GM18511 (cell line): ENCODE data around the gene STX8.

Source experiments
- ATAC-seq: cut with Tn5 transposase; IDR thresholded peaks from one replicate; pipeline ENCODE4 v1.9.1; 2021; ENCODE audit warnings: mild to moderate bottlenecking, moderate library complexity; ENCODE audit not compliant: unreplicated experiment

STX8 gene

DNA sequence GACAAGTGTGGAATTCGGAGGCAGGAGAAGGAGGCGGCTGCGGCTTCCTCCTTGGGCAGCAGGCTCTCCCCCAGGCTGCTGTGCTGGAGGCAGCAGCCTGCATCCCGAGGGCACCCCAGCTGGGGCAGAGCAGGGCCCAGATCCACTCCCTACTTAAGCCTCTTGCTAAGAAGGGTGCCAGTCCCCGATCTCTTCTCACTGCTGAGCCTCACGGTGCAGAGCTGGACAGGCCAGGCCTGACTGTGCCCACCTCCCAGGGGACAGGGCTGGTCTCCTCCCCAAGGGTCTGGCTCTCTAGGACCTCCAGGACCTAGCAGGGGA, 343.5 kb downstream of the STX8 start:
- no peak for ATAC-seq

DNA sequence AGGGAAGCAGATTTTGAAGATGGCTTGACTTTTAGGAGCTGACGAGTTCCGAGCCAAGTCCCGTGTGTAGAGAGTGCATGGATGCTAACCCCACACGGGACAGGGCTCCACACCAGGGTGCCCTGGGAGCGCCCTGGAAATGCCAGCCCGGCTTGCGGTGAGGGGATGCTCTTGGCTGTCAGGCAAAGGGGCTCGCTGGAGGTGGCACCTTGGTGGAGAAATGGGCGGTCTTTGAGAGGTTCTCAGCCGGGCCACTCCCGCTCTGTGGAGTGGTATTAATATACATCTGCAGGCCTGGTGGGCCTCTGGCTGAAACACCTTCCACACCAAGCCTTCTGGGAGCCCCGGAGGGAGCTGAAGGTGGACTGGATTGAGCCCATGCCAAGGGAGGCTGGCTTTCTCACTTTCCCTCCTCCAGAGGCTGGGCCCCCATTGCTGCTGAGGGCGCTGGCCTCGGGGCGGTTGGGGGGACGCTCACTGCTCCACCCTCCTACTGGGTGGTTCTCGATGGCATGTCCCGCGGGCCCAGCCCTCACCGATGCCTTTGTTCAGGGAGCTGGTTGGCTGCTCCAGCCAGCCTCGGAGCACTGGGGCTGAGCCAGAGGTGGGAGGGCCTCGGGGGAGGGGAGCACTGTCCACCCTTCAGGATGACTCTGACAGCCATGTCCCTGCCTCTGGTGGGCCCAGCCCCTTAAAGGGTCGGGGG, 344.0 kb downstream of the STX8 start:
- no peak for ATAC-seq

DNA sequence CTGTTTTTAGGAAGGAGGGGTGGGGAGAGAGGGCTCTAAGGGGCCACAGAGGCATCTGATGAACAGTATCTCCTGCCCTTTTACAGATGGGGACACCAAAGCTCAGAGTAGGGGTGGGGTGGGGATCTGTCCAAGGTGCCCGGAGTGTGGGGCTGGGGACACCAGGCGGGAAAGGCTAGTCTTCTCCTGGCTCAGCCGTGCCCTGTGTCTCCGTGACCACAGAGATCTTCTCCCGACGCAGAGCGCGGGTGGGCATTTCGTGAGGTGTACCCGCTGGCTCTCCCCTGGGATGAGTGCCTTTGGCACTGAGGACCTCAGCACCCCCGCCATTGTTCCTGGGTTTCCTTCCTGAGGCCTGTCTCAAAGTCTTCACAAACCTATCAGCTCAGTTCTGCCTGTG, 344.8 kb downstream of the STX8 start:
- no peak for ATAC-seq

DNA sequence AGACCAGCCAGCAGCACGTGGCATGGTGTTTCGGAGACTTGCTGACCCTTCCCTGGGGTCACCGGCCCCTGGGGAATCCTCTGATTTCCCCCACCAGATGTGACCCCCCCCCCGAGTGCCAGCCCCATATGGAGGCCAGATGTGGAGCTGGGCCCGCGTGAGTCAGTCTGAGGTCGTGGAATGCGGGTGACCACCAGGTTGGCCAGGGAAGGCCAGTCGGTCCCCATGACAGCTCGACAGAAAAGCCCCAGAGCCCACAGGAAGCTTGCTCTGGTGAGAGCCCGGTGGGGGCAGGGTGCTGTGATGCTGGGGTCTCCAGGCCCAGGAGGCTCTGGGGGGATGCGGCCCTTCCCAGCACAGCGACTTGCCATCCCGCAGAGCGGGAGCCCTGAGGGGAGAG, 345.3 kb downstream of the STX8 start:
- ATAC-seq: no peak

DNA sequence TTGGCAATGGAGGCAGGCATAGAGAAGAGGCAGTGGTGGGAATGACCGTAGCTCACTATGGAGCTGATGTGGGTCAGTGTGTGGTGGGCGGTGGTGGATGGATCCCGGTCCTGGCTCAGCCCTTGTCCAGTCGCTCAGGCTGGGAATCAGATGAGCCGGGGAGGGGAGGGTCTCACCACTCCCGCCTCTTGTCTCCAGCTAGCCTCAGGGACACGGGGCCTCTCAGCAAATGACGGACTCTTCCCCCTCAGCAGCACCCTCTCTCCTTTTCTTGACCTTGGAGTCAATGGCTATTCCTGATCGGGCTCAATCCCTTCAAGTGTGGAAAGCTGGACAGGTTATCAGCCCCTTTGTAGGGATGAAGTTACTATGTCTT, 345.8 kb downstream of the STX8 start:
- no peak for ATAC-seq

DNA sequence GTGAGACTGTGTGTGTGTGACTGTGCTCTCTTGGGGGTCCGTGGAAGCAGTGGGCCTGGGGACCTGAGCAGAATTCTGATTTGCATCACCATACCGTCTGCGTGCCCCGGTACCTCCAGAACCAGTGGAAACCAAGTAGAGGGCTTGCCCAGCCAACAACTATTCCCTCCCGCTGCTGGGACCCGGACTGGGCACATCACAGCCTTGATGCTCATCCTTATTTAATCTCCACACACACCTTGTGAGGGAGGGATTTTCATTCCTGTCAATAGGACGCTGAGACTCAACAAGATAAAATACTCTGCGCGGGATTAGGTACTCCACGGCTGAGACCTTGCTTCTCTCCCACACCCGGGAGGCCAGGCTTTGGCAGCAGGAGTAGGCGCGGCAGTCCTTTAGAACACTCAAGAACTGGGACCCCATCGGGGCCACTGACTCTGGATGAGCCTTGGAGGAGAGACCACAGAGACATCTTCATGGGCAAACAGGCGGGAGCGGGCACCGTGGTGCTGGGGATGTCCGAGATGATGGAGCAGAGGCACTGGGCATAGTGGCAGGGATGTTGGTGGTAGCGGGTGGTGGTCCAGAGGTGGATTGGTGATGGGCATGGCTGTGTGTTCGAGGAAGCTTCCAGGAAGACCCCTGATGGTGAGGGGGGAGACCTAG, 346.3 kb downstream of the STX8 start:
- no peak for ATAC-seq

DNA sequence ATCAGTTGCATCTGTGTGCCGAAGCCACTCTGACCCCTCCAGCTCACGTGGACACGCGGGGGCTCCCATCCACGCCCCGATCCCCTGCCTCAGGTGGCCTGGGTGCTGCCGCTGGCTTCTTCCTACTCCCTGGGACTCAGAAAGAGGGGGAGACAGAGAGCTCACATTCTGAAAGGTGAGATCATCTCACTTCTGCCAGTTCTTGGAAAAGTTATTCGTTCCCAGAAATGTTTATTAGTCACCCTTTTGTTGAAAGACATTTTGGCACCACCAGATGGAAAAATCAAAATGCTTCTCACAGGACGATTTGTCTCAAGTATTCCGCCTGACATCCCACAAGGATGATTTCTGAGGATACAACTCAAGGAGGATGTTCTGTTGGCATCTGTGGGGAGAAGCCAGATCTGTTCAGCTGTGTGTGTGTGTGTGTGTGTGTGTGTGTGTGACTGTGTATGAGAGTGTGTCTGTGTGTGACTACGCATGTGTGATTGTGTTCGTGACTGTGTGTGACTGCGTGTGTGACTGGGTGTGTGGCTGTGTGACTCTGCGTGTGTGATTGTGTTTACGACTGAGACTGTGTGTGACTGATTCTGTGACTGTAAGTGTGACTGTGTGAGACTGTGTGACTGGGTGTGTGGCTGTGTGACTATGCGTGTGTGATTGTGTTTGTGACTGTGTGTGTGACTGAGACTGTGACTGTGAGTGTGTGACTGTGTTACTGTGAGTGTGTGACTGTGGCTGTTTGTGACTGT, 347.0 kb downstream of the STX8 start:
- ATAC-seq: no peak

DNA sequence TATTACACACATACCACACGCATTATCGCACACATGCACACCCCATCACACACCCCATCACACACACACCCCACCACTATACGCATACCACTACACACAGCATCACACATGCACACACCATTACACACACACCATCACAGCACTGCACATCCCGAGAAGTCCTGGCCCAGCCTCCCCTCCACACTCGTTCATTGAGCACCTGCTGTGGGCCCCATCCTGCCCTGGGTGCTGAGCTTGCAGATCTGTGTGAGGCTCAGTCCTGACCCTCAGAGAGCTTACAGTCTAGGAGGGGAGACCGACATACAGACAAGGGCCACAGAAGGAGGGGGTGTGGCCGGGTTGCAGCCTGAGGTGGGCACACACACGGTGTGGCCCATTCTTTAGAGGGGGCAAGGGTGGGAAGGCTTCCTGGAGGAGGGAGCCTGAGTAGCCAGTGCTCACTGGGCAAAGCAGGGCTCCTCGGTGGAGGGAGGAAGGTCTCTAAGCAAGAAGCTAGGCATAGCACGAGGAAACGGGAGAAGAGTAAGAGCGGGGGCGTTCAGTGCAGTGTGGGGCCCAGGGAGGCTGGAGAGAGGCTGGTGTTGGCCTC, 347.7 kb downstream of the STX8 start:
- no peak for ATAC-seq

DNA sequence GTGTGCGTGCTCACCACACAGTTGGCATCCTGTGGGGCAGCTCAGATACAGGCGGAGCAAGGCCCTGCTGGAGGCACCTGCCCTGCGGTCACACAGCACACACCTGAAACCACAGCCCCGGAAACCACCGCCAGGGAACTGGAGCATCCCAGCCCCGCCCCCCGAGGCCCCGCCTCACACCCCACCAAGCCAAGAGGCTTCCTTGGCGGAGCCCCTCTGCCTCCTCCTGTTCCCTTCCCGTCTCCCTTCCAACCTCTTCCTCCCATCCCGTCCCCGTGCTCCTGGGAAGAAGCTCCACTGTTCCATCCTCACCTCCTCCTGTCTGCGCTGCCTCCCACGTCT, 348.9 kb downstream of the STX8 start:
- ATAC-seq: no peak

DNA sequence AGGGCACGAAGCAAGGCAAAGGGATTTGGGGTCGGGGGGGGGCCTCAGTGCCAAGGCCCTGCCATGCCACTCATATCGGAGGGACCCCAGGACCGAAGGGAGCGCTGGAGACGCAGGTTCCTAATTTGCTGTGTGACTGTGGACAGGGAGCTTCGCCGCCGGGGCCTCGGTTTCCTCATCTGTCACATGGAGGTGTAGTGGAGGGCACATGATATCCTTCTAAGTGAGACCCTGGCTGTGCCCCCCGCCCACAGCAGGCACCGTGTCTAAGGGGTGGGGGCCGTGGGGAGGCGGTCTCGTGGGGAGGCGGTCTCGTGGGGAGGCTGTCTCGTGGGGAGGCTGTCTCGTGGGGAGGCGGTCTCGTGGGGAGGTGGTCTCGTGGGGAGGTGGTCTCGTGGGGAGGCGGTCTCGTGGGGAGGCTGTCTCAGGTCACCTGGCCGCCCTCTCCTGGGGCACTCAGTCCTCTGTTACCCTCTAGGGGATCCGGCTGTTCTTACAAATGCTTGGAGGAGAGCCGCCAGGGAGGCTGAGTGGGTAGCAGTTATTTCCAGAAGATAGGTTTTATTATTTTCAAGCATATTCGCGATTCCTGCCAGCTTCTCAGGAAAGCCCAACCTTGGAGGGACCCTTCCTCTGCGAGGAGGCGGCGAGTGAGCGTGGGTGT, 349.4 kb downstream of the STX8 start:
- no peak for ATAC-seq

DNA sequence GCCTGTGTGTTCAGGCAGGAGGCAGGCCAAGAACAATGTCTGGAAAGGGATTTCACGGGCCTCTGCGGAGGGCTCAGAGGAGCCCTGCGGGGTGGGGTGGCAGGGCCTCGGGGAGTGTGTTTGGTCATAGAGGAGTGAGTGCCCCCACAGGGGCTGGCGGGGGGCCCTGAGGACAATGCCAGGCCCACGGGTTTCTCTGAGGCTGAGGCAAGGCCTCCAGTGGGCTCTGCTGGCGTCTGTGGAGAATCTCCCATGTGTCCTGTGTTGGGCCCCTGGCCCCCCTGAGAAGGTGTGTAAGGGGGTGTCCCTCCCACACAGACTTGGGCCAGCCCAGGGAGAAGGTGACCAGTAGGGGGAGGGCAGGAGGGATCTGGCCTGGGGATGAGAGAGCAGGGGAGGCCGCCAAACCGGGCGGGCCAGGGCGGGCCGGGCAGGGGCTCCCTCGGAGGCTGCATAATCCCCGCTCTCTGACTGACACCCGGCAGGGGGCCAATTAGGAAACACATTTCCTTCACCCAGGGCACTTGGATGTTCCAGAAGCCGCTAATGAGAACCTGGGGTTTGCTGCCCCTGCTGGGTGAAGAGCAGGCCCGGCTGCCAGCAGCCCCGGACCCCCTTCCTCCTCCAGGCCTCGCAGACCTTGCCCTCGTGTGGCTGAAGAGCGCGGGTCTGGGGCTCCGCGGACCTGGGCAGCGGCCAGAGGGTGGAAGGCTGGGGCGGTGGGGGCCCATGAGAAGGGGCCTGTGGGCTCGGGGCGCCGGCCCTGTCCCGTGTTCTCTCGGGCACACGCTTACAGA, 350.1 kb downstream of the STX8 start:
- no peak for ATAC-seq

DNA sequence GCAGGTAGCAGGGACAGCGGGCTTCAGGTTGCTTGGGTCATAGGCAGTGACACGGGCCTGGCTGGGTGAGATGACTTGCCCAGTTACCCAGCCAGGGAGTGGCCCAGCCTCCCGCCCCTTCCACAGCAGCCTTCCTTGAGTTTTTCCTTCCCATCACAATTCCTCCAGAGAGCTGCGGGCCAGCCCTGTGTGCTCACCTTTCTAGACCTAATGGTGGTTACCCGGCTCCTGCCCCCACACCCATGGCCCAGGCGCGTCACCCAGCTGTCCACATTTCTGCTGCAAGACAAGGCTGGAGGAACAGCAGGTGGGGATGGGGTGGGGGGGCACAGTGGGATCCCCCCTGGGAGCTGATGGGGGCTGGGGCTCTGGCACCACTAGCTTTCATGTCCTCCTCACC, 351.1 kb downstream of the STX8 start:
- no peak for ATAC-seq

DNA sequence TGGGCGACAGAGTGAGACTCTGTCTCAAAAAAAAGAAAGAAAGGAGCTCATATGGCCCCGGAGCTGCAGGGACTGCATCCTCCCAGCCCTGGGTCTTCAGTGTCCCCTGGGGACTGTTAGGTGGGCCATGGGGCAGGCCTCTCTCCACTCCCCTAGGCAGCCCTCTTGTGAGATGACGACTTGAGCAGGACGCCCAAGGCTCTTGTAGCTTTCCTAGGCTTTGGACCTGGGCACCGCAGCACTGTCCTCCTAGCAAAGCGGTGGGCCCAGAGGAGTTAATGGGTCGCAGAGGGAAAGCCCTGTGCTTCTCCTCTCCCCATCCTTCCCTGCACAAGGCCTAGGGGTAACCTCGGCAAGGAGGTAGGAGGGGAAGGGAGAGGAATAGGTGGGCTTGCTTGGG, 352.1 kb downstream of the STX8 start:
- no peak for ATAC-seq

DNA sequence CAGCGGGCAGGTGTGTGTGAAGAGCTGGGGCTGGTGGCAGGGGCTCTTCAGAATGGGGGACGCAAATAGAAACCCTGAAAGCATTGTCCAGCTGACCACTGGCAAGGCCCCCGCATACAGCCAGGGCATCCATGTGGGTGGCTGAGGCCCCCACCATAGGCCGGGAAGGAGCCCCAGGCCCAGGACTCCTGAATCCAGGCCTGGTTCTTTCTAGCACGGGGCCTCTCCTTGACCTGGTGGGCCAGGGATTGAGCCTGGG, 353.8 kb downstream of the STX8 start:
- no peak for ATAC-seq

DNA sequence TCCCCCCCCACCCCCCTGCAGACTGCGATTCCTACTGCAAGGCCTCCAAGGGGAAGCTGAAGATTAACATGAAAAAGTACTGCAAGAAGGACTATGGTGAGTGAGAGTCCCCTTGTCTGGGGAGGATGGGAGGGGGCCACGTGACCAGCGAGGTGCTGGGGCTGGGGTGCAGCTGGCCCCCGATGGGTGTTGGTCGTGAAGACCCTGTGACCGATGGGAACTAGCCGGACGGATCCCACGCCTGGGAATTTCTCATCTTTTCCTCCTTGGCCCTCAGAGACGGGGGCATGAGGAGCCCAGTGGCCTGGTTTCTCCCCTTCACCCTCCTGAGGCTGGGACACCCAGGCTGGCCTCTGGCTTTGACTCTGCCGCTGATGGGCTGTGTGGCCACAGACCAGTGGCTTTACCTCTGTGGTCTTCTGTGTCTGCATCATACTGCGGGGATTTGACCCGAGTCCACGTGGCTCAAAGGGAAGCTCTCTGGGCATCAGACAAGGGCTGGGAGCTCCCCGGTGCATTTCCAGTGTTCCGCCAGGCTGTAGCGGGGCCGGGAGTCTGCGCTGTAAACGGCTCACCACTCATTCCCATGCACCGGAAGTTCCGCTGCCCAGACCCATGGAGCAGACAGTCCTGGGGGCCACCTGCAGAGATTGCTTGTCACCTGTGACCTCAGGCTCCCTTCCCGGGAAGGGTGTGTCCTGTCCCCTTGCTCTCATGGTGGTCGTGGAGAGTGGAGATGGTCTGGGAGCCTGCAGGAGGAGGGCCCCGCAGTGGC, 354.3 kb downstream of the STX8 start:
- no peak for ATAC-seq

DNA sequence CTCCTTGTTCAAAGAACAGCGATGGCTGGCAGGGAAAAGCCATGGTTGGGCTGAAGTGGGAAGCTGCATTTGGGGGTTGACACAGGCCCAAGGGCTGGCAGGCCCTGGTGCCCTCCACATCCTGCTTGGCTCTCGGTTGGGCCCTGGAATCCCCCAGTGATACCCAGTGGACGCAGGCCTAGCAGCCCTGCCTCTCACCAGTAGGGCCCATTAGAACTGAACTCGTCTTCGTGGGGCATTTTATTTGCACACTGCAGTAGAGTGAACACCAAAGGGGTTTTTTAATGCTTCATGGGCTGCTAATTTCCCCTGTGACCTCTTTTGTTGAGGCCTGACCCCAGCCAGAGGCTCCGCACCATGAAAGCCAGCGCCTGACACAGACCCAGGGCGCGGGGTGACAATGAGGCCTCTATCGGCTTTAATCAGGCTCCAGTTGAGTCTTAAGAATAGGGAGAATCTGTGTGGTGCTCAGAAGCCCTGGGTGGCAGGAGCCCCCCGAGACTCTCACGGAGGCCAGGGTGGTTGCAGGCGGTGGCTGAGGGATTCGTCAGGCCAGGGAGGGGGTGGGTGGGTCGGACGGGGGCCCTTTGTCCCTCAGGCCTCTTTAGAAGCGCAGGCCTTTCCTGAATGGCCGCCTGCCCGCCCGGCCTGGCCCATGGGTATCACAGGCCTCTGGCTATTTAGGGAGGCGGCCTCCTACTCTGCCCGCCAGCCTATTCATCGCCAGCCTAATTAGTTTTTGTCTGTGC, 355.0 kb downstream of the STX8 start:
- no peak for ATAC-seq

DNA sequence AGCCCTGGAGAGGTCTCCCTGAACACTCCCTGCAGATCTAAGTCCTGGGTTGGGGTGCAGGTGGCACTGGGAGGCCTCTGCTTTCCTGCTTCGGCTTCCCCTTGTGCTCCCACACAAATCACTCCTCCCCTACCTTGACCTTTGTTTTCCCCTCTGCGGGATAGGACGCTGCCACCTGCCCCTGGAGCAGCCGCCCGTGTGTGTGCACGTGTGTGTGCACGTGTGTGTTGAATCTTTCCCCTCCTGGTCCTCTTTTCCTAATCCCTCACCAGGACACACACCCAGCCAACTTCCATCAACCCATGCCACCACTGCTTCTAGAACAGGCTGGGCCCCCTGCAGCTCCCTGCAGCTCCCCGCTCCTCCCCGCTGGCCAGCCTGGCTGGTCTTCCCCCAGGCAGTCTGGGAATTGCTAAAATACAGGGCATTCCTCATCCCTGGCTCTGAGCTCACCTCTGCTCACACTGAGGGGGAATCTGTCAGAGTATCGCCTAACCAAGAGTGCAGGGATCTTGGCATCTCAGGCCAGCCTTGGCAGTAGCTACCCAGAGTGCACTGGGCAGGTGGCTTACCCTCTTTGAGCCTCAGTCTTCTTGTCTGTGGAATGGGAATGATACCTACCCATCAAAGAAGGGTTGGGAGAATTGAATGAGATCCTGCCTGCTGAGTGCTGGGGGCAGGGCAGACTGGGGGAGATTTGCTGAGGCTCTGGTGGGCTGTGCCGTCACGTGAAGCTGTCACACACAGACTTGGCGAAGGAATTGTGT, 355.8 kb downstream of the STX8 start:
- ATAC-seq: no peak

DNA sequence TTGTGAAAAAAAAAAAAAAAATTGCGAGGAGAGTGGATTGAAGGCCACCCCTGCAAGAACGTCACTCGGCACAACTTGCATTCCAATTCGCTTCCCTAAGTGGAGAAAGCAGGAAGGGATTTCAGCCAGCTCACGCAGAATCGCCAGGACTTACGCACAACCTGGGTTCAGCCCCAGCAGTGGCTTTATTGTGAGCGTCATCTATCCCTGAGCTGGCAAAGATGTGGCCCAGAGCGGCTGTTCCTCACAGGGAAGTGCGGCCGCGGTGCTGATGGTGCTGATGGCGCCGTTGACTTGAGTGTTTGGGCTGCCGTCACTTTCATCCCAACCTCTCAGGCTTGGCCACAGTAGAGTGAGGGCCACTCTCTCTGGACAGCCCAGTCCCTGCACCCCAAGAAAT, 356.7 kb downstream of the STX8 start:
- no peak for ATAC-seq

DNA sequence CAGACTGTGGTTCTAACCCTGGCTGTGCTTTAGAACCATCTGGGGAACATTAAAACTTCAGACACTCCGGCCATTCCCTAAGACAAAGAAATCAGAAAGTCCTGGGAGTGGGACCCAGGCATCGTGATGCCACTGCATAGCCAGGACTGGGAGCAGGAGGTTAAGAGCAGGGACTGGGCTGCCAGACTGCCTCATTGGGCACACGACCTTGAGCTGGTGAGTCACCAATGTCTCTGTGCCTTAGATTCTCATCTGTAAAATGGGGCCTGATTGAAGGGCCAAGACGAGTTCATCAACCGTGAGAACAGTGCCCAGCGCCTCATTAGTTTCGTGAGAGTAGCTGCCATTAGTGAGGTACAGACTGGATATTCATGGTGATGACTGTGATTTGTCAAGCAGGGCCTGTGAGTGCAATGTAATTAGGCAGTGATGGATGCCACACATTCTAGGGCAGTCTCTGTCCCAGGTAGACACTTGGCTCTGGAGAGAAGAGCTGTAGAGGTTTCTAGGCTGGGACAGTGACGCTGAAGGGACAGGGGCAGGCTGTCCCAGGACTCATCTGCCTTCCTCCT, 357.5 kb downstream of the STX8 start:
- ATAC-seq: no peak
